GM18519 (cell line): ENCODE measurements around the gene DOCK4.
A peak's percentile ranks its signal among the peaks of the same experiment; 100 is the strongest.

Experiments used
- ATAC-seq: cut with Tn5 transposase; IDR thresholded peaks from one replicate; pipeline ENCODE4 v1.9.1; 2021; ENCODE audit warnings: mild to moderate bottlenecking, moderate library complexity; ENCODE audit not compliant: unreplicated experiment, low FRiP score

DOCK4 gene

GRCh38 chr7:111802194-111802772 is 403.9 kb downstream of the DOCK4 start:
- ATAC-seq = no peak

- ATAC-seq = no peak
Measured at GRCh38 chr7:111801277-111801676, 404.9 kb downstream of the DOCK4 start.

- no peak for ATAC-seq
Measured at GRCh38 chr7:111796671-111797070, 409.5 kb downstream of the DOCK4 start.

- no peak for ATAC-seq
Measured at GRCh38 chr7:111789870-111790269, 416.3 kb downstream of the DOCK4 start.

GRCh38 chr7:111789048-111789320 is 417.2 kb downstream of the DOCK4 start:
- ATAC-seq = no peak

- no peak for ATAC-seq
Measured at GRCh38 chr7:111788286-111789047, 417.7 kb downstream of the DOCK4 start.

GRCh38 chr7:111787741-111788140 is 418.5 kb downstream of the DOCK4 start:
- no peak for ATAC-seq

- no peak for ATAC-seq
Measured at GRCh38 chr7:111787099-111787498, 419.1 kb downstream of the DOCK4 start.

GRCh38 chr7:111785076-111785475 is 421.1 kb downstream of the DOCK4 start:
- no peak for ATAC-seq

- ATAC-seq = no peak
Measured at GRCh38 chr7:111784296-111784695, 421.9 kb downstream of the DOCK4 start.

- no peak for ATAC-seq
Measured at GRCh38 chr7:111783854-111784253, 422.3 kb downstream of the DOCK4 start.

GRCh38 chr7:111780527-111780926 is 425.7 kb downstream of the DOCK4 start:
- ATAC-seq = peak; percentile 64

GRCh38 chr7:111775206-111775605 is 431.0 kb downstream of the DOCK4 start:
- ATAC-seq = no peak

- ATAC-seq = no peak
Measured at GRCh38 chr7:111772716-111773115, 433.5 kb downstream of the DOCK4 start.

GRCh38 chr7:111771638-111772037 is 434.6 kb downstream of the DOCK4 start:
- no peak for ATAC-seq

- no peak for ATAC-seq
Measured at GRCh38 chr7:111770116-111770515, 436.1 kb downstream of the DOCK4 start.

GRCh38 chr7:111765751-111766643 is 440.2 kb downstream of the DOCK4 start:
- no peak for ATAC-seq

- peak; percentile 50 for ATAC-seq
Measured at GRCh38 chr7:111763221-111763801, 442.9 kb downstream of the DOCK4 start.

- no peak for ATAC-seq
Measured at GRCh38 chr7:111762799-111763198, 443.4 kb downstream of the DOCK4 start.

- ATAC-seq = no peak
Measured at GRCh38 chr7:111762211-111762610, 444.0 kb downstream of the DOCK4 start.

GRCh38 chr7:111760043-111760442 is 446.2 kb downstream of the DOCK4 start:
- ATAC-seq = no peak
